Left cardiac atrium (tissue), 4 donors: ENCODE measurements around the gene PARN. TPM values are rescaled to one million over a fixed set of nuclear protein-coding genes. Genes with fewer than 3 reads are reported as not detected.
A peak's percentile ranks its signal among the peaks of the same experiment; 100 is the strongest.
"Not testable (repeated sequence)": the region's sequence is repeated elsewhere in the genome, so short reads cannot be mapped to it uniquely, and the experiment has no call there.

Source experiments
- ATAC-seq, 2 donors: fragments of 200-7000 bp; cut with Tn5 transposase; one replicate each; pipeline ENCODE4 v1.9.1; 2020; ENCODE audit warnings: mild to moderate bottlenecking in 2 of 2, moderate library complexity in 2 of 2
- DNase-seq: peaks from one replicate; pipeline ENCODE4 v3.0.0-alpha.2; 2020
- intact Hi-C, 2 donors: fragments of 100-400 bp; cut with DNase I; formaldehyde crosslinking; loops; one replicate each; pipeline versions ENCODE4 v1.14.1 to v1.15.1; 2022 to 2023
- total RNA-seq, 2 donors: library from RNA; stranded (reverse); fragmentation: NEBNext Ultra II Directional; extraction: Animal tissue kit (Norgen Biotek cat#: 25700); gene quantifications; one replicate each; pipeline ENCODE4 v1.2.1, GENCODE V29; 2021
- donor health status: DM: no; HTN: yes; CAD: no.
- donor health status: DM: no; HTN: yes; CAD: no; lungs with severe emphysema.
- donor health status: DM: yes; HTN: yes; CAD: no.
- donor health status: Dilated cardiomyopathy.

PARN gene
- total RNA-seq, 2 donors from 2014 or later = 17.3 to 18.9 TPM

GRCh38 chr16:14585287-14585686 lies 44.8 kb downstream of the PARN start:
- DNase-seq = no peak
- no peak for ATAC-seq
- intact Hi-C loops = no loop called here

DNA sequence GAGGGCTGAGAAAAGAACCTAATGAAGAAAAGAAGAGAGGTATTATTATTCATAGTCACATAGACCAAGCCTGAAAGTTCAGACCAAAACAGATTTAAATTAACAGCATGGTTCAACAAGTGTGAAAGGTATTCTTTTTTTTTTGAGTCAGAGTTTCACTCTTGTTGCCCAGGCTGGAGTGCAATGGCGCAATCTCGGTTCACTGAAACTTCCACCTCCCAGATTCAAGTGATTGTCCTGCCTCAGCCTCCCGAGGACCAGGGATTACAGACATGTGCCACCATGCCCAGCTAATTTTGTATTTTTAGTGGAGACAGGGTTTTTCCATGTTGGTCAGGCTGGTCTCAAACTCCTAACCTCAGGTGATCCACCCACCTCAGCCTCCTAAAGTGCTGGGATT lies 49.1 kb downstream of the PARN start:
- ATAC-seq, intact Hi-C loops: not testable (repeated sequence)

GRCh38 chr16:14579266-14579665 lies 50.8 kb downstream of the PARN start:
- intact Hi-C loops = no loop called here
- DNase-seq (no peak), ATAC-seq (no peak)

More for the DNA sequence above, 49.1 kb downstream of the PARN start:
- DNase-seq = not testable (repeated sequence)

GRCh38 chr16:14576532-14576931 lies 53.5 kb downstream of the PARN start:
- intact Hi-C loops = no loop called here
- no peak for ATAC-seq

DNA sequence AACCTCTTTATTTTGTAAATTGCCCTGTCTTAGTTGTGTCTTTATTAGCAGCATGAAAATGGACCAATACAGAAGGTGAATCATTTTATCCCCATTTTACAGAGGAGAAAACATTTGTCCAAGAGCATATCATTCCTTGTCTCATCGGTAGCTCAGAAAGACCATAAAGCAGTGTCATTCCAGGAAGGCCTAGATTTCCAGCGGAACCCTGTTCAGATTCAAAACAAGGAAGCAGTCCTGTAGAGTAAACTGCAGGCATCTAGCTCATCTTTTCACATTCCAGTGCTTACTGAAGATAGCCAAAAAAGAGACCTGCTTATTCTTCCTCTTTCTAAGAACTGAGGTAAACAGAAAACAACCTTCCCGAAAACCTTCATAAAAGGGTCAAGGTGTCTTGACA lies 54.0 kb downstream of the PARN start:
- intact Hi-C loops = no loop called here
- ATAC-seq = no peak
- DNase-seq = no peak

More at GRCh38 chr16:14576532-14576931, 53.5 kb downstream of the PARN start:
- no peak for DNase-seq

- DNase-seq, ATAC-seq, intact Hi-C loops: not testable (repeated sequence)
Measured at GRCh38 chr16:14574698-14575415, 55.2 kb downstream of the PARN start.

DNA sequence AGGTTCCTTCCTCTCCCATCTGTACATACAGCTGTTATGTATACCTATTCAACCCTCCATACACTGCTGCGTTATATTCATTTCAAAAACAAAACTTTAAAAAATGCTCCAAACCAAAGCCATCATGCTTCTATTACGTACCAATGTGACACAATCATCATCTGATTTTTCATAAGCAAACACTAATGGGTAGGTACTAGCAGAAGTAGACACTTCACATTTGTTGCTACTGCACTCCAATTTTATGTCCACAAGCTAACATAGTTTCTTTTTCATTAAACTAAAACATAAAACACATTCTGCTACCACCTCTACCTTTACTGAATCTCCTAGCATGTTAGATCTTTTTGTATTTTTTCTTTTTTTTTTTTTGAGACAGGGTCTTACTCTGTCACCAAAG lies 57.5 kb downstream of the PARN start:
- intact Hi-C loops = no loop called here
- ATAC-seq (no peak), DNase-seq (no peak)

DNA sequence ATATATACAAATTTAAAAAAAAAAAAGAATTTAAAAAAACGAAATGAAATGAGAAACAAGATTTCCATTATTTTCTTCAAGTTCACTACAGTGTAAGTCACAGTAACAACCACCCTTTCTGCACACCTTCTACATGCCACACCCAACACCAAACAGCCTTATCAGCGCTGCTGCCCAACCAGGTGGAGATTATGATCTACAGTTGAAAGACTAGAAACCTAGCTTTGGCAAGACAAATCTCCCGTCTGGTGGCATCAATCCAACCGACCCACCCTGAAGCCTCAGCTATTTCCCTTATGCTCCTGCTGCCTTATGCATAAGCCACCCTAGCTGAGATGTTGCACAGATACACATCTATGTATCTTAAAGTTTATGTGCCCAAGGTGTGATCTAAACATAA lies 60.8 kb downstream of the PARN start:
- ATAC-seq (no peak), DNase-seq (no peak)
- intact Hi-C loops = no loop called here

DNA sequence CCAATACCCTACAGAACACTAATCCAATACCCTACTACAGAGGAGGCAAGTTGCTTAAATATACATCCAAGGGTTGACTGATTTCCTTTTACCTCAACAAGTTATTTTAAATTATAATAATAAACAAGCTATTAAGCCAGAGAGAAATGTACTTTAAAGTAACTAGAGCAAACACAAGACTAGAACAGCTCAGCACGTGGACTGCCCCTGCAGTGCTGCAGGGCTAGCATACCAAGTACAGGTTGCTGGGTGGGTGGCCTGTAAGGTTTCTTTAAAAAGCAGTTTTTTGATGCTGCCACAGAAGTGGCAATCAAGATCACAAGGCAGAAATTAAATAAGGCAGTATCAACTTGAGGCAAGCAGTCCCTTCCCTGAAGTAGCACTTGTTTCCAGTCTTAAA lies 63.5 kb downstream of the PARN start:
- intact Hi-C loops = no loop called here
- ATAC-seq (no peak), DNase-seq (no peak)

DNA sequence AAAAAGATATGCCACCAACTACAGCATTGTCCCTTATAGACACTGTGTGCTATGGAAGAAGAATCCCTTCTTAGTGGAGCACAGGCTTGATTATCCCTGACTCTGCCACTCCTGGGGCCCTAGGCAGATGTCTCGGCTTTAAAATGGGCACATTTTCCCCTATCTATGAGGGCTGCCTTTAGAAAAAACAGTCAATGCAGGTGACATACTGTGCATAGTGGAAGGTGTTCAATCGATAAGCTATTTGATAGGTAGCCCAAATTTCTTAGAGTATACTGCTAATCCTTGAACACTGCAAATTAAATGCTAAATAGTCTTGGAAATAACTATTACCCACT lies 64.4 kb downstream of the PARN start:
- intact Hi-C loops = no loop called here
- ATAC-seq (no peak), DNase-seq (no peak)

GRCh38 chr16:14564861-14565687 lies 65.0 kb downstream of the PARN start:
- intact Hi-C loops = no loop called here
- no peak for DNase-seq

GRCh38 chr16:14564323-14564722 lies 65.7 kb downstream of the PARN start:
- intact Hi-C loops = no loop called here
- no peak for ATAC-seq
- no peak for DNase-seq

More at GRCh38 chr16:14564861-14565687, 65.0 kb downstream of the PARN start:
- ATAC-seq = no peak

DNA sequence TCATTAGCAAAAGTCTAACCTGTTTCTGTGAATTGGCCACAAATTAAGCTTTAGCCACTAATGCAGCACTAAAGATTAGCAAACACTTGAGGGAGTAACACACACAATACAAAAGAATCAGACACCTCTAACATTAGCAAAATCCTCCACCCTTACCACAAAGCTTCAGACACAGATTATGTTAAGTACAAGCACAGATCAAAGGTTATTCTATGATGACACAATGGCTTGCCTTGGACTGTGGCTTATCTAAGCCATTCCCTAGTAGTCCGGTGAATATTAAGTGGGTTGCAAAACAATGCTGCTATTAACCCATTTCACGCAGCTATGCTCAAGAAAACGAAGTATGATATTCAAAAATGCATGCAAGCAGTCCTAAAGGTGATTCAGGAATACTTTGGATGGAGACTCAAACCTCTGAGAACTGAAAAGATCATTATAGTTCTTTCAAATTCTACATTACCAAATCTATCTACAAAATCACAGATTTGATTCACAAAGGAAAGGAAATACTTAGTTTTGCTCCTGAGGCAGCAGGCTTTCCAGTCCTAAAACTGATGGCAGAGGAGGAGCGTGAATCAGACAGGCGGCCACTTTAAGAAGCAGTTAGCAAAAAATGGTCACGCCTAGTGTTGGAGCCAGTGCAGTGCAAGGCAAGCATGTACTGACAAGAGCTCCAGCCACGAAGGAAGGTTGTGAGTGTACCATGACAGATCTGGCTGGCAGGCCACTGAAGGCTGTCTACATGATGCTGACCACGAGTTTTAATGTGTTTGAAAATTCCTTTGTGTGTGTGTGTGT lies 67.2 kb downstream of the PARN start:
- intact Hi-C loops = no loop called here
- ATAC-seq (peak; percentile 46 to 50), DNase-seq (peak; percentile 29)

DNA sequence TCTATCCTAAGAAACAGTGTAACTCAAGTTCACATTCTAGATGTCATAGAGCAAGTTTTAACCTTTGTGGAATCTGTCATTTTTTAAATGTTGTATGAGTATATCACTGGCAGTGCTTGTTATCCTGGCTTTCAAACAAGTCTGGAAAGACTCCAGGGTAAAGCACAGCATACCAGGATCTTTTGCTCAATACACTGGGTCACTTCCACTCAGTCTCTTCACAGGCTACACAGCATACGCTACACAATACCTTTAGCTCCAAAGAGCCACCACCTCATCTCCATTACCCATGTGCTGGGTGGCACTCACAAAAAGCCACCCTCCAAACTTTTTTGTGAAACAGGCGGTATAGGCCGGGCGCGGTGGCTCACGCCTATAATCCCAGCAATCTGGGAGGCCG lies 69.5 kb downstream of the PARN start:
- intact Hi-C loops = no loop called here
- no peak for DNase-seq
- ATAC-seq = peak; percentile 65 to 77

- ATAC-seq (peak; percentile 86 to 87), DNase-seq (peak; percentile 37)
- intact Hi-C loops = no loop called here
Measured at GRCh38 chr16:14559809-14560241, 70.2 kb downstream of the PARN start.

- DNase-seq = no peak
- no peak for ATAC-seq
- intact Hi-C loops = no loop called here
Measured at GRCh38 chr16:14553447-14553846, 76.6 kb downstream of the PARN start.

GRCh38 chr16:14549789-14550153 lies 80.3 kb downstream of the PARN start:
- ATAC-seq (peak; percentile 38 to 81), DNase-seq (no peak)
- intact Hi-C loops = no loop called here

GRCh38 chr16:14548933-14549788 lies 80.9 kb downstream of the PARN start:
- no peak for DNase-seq
- intact Hi-C loops = no loop called here
- ATAC-seq = no peak

DNA sequence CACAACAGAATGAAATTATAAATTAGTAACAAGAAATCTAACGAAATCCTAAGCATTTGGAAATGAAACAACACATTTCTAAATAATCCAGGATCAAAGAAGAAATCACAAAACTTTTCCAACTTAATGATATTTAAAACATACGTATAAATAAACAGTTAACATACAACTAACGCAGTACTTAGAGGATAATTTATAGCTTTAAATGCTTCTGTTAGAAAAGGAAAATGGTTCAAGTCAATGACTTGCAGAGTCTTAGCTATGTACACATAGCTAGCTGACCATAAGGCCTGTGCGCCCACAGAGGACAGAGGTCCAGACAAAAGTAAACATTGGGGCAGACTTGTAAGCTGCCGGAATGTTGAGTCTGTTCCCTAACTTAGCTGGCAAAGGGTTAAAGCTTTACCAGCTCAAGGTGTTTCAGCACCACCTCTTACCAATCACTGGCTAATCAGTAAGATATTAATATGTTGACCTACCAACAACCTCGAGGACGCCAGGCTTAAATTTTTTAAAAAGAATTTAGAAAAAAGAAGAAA lies 84.6 kb downstream of the PARN start:
- ATAC-seq (no peak), DNase-seq (no peak)
- intact Hi-C loops = no loop called here
